K562 (cell line): ENCODE data around the gene FGF23. TPM values are rescaled to one million over a fixed set of nuclear protein-coding genes. Genes with fewer than 3 reads are reported as not detected.
A peak's percentile ranks its signal among the peaks of the same experiment; 100 is the strongest.
"Not testable (repeated sequence)": the region's sequence is repeated elsewhere in the genome, so short reads cannot be mapped to it uniquely, and the experiment has no call there.

Source experiments
- ATAC-seq: fragments of 200-7000 bp; cut with Tn5 transposase; 3 replicates; pipeline ENCODE4 v1.9.1; 2020; ENCODE audit warnings: moderate library complexity
- BruUV-seq: library from RNA; stranded (reverse); fragments of 400-500 nt; replicated peaks from 2 replicates; lab custom pipeline; 2021; lab: Mats Ljungman, UMichigan
- CTCF ChIA-PET: fragments of 300-600 bp; formaldehyde crosslinking; extraction: SDS; loops from one replicate; lab custom pipeline; 2021; ENCODE audit warnings: low intra/inter-chr PET ratio; lab: Yijun Ruan, JAX
- POLR2A ChIA-PET: fragments of 300-600, 350-650 bp; sonication (Branson Sonifier 250); formaldehyde crosslinking; extraction: SDS; loops from one replicate; lab custom pipeline; 2021; ENCODE audit warnings: antibody characterized with exemption, inconsistent platforms; lab: Yijun Ruan, JAX
- DNase-seq, 4 experiments: peaks; one replicate each; pipeline versions ENCODE4 v3.0.0 to v3.0.0-alpha.2; 2011 to 2018; ENCODE audit warnings: low spot score in 3 of 4, mixed read lengths in 3 of 4; ENCODE audit errors: extremely low read depth in 1 of 4
- FAIRE-seq: peaks from 2 replicates; lab custom pipeline; 2011; peaks lifted over from hg19 to GRCh38; lab: Jason Lieb, UNC
- H2AFZ ChIP-seq: 2 replicates; pipeline ENCODE4 v1.6.0; 2011; ENCODE audit warnings: low read depth, low read length, control low read depth, inconsistent platforms
- H3K27ac ChIP-seq: fragments of 200-600 bp; 3 replicates; pipeline ENCODE4 v1.8.0; 2011; ENCODE audit warnings: low read depth, mild to moderate bottlenecking, control low read depth, inconsistent platforms, low read length, moderate library complexity, mixed read lengths; ENCODE audit errors: extremely low read depth
- H3K27me3 ChIP-seq, 2 experiments: fragments of 300-600 bp in 1 of 2; 2 replicates in 1 of 2; 3 replicates in 1 of 2; pipeline versions ENCODE4 v1.6.0 to v1.8.0; 2011; ENCODE audit warnings: inconsistent platforms in 2 of 2, low read length in 2 of 2, mild to moderate bottlenecking in 1 of 2, mixed read lengths in 1 of 2, moderate library complexity in 1 of 2; ENCODE audit not compliant: control insufficient read depth in 2 of 2, insufficient read depth in 2 of 2
- H3K36me3 ChIP-seq: fragments of 300-600 bp; 3 replicates; pipeline ENCODE4 v1.8.0; 2011; ENCODE audit warnings: mild to moderate bottlenecking, low read length, inconsistent platforms; ENCODE audit not compliant: control insufficient read depth, insufficient read depth
- H3K4me1 ChIP-seq, 2 experiments: fragments of 200-600 bp in 1 of 2; replicated peaks in 1 of 2; 2 replicates in 1 of 2; 3 replicates in 1 of 2; pipeline versions ENCODE4 v1.5.1 to v1.8.0; 2011; ENCODE audit warnings: inconsistent platforms in 2 of 2, low read length in 2 of 2, mild to moderate bottlenecking in 1 of 2, mixed read lengths in 1 of 2, moderate library complexity in 1 of 2; ENCODE audit not compliant: control insufficient read depth in 2 of 2, insufficient read depth in 2 of 2
- H3K4me2 ChIP-seq: 2 replicates; pipeline ENCODE4 v1.6.1; 2011; ENCODE audit warnings: low read length, control low read depth, inconsistent platforms, mixed read lengths; ENCODE audit not compliant: insufficient read depth
- H3K4me3 ChIP-seq: fragments of 200-600 bp; sonication (generic), shearing (Covaris generic); 2 replicates; pipeline ENCODE4 v1.5.1; 2016; ENCODE audit warnings: control low read depth, inconsistent platforms
- H3K79me2 ChIP-seq: fragments of 200-600 bp; 3 replicates; pipeline ENCODE4 v1.8.0; 2011; ENCODE audit warnings: low read length, inconsistent platforms; ENCODE audit not compliant: control insufficient read depth, insufficient read depth
- H3K9ac ChIP-seq, 2 experiments: 2 replicates each; pipeline versions ENCODE4 v1.6.0 to v1.6.1; 2011; ENCODE audit warnings: low read depth in 2 of 2, low read length in 2 of 2, control low read depth in 1 of 2, inconsistent platforms in 1 of 2, mild to moderate bottlenecking in 1 of 2, mixed read lengths in 1 of 2; ENCODE audit not compliant: insufficient read depth in 1 of 2
- H3K9me1 ChIP-seq: one replicate; pipeline ENCODE4 v1.6.0; 2011; ENCODE audit warnings: inconsistent platforms, mild to moderate bottlenecking, low read length, moderate library complexity; ENCODE audit not compliant: control insufficient read depth, insufficient read depth
- H3K9me3 ChIP-seq: replicated peaks from 2 replicates; pipeline ENCODE4 v1.5.1; 2011; ENCODE audit warnings: low read depth, low read length, inconsistent platforms; ENCODE audit not compliant: control insufficient read depth, insufficient read depth
- H4K20me1 ChIP-seq: replicated peaks from 2 replicates; pipeline ENCODE4 v1.6.1; 2011; ENCODE audit warnings: low read length, inconsistent platforms, mixed read lengths; ENCODE audit not compliant: control insufficient read depth, insufficient read depth
- FOXJ3 ChIP-seq: sonication (generic); formaldehyde crosslinking; IDR thresholded peaks from 2 replicates; pipeline ENCODE4 v1.4.0; 2020; ENCODE audit warnings: mild to moderate bottlenecking, missing genetic modification reagents
- TBL1XR1 ChIP-seq, 2 experiments: IDR thresholded peaks; 2 replicates each; pipeline ENCODE4 v1.6.1; 2012; ENCODE audit warnings: improper control_type of control experiment in 2 of 2, low read length in 2 of 2, mild to moderate bottlenecking in 1 of 2
- ZNF431 ChIP-seq: sonication (generic); formaldehyde crosslinking; IDR thresholded peaks from 2 replicates; pipeline ENCODE4 v1.8.0; 2022; ENCODE audit warnings: mild to moderate bottlenecking, missing genetic modification reagents
- WGBS: fragments of 100-300 bp; shearing (Covaris generic); methylation state at CpG from one replicate; pipeline ENCODE4 v1.1.6; 2016; ENCODE audit warnings: low coverage, mixed read lengths; ENCODE audit not compliant: insufficient coverage; ENCODE audit errors: missing lambda C conversion rate; 5-methylcytosine and 5-hydroxymethylcytosine counted together
- in situ Hi-C: fragments of 300-500 bp; cut with MboI; formaldehyde crosslinking; loops from 4 replicates; pipeline ENCODE4 v1.15.0; 2018; ENCODE audit warnings: inconsistent platforms, mixed read lengths
- intact Hi-C: fragments of 100-400 bp; cut with micrococcal nuclease; formaldehyde crosslinking; loops from 2 replicates; pipeline ENCODE4 v1.14.2; 2022
- polyA plus RNA-seq, 8 experiments: library from polyadenylated mRNA; depleted of rRNA in 4 of 8; stranded (reverse) in 5 of 8; unstranded in 3 of 8; fragments of >200 nt; fragmentation: Nextera tagmentation in 2 of 8; fragmentation: Illumina TruSeq in 1 of 8; extraction: Ambion mirVana in 2 of 8; extraction: Trizol in 1 of 8; gene quantifications; 2 replicates each; pipeline versions ENCODE4 v1.2.1 to v1.2.3, GENCODE V29; 2011 to 2014; ENCODE audit warnings: inconsistent platforms in 1 of 8, missing spikeins in 1 of 8
- total RNA-seq, 7 experiments: library from RNA; depleted of rRNA in 6 of 7; stranded (reverse); fragments of >200 nt in 6 of 7; fragmentation: Illumina TruSeq in 2 of 7; extraction: Trizol in 2 of 7; gene quantifications; 2 replicates each; pipeline versions ENCODE4 v1.2.1 to v1.2.3, GENCODE V29; 2011 to 2021; ENCODE audit warnings: low replicate concordance in 1 of 7
- TF ChIP-seq, protein P1 (sequence below): conservative IDR thresholded peaks from 2 replicates; pipeline ENCODE4 v1.6.1; 2011; ENCODE audit warnings: low read depth, mild to moderate bottlenecking, low read length; ENCODE audit not compliant: control insufficient read depth

The FGF23 gene
- total and polyA plus RNA-seq, 9 of the 15 experiments (the other 6 are each of a cell fraction or from before 2014, with no cell fraction given), result 0.38 TPM; not detected in 8

GRCh38 chr12:4404877-4405637 is 25.5 kb upstream of the FGF23 start:
- intact Hi-C loops, H4K20me1 ChIP-seq, H3K36me3 ChIP-seq, in situ Hi-C loops, DNase-seq, H3K4me2 ChIP-seq, H3K9ac ChIP-seq, ATAC-seq, H3K27ac ChIP-seq, POLR2A ChIA-PET, CTCF ChIA-PET, H3K27me3 ChIP-seq, H3K4me3 ChIP-seq, H3K79me2 ChIP-seq, FAIRE-seq, H3K4me1 ChIP-seq, H3K9me1 ChIP-seq, BruUV-seq, H2AFZ ChIP-seq, H3K9me3 ChIP-seq: not testable (repeated sequence)
- peak; percentile 86 for TF ChIP-seq ZNF431 (CRISPR knock-in tag)
- 4% methylated on average over 8 of the region's 8 CpGs for WGBS

DNA sequence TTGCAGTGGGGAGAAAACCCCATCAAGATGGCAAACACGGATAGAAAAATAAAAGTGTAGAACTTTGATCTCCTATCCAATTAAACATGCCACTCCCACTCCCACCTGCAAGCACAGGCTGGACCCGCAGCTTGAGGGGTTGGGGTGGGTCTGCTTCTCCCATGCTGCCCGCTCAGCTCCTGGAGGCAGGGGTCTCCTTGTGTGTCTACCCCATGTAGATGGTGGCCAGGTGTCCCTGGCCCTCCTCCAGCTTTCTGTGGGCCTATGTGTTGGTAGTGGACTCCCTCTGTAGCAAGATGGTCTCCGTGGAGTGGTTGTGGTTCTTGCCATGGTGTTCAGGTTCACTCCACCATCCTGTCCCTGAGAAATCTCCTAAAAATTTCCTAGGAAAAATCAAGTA is 23.5 kb upstream of the FGF23 start:
- BruUV-seq, result no TSS peak
- in situ Hi-C loops, result no loop called here
- no peak for FAIRE-seq
- Histone ChIP-seq H3K9me3 (no peaks in the 10 kb centered on the region), H3K36me3 (no peaks in the 10 kb centered on the region), H4K20me1 (no peaks in the 10 kb centered on the region), H2AFZ (no peak overlapping the region), H3K4me3 (no peak overlapping the region), H3K9ac (no peak overlapping the region), H3K9me1 (no peaks in the 10 kb centered on the region), H3K27ac (no peak overlapping the region), H3K4me2 (no peak overlapping the region), H3K79me2 (no peaks in the 10 kb centered on the region), H3K27me3 (peaks cover 0 to 7% of the 10 kb centered on the region in 2 experiments; a peak in 2 of 5 replicates), H3K4me1 (no peaks in the 10 kb centered on the region)
- no peak for TF ChIP-seq TBL1XR1 (IDR thresholded peaks at IDR 0.05; ENCODE audit: low read length in 2 of 2)
- no peak for TF ChIP-seq FOXJ3 (CRISPR knock-in tag)
- TF ChIP-seq, protein P1, sequence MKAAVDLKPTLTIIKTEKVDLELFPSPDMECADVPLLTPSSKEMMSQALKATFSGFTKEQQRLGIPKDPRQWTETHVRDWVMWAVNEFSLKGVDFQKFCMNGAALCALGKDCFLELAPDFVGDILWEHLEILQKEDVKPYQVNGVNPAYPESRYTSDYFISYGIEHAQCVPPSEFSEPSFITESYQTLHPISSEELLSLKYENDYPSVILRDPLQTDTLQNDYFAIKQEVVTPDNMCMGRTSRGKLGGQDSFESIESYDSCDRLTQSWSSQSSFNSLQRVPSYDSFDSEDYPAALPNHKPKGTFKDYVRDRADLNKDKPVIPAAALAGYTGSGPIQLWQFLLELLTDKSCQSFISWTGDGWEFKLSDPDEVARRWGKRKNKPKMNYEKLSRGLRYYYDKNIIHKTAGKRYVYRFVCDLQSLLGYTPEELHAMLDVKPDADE, result no peak
- ATAC-seq, result no peak
- ChIA-PET CTCF (no interaction called here), POLR2A (interaction anchor here (0.5 to 1.2 kb wide), 2 partner anchors 11 to 530 kb away, joined by 3 read pairs; partner anchors contain the start of gene PARP11)
- 0% methylated on average over 3 of the region's 4 CpGs for WGBS
- DNase-seq, result no peak
- intact Hi-C loops, result no loop called here
